Adrenal gland (tissue), 12 donors: ENCODE data around the gene GJC1. TPM values are rescaled to one million over a fixed set of nuclear protein-coding genes. Genes with fewer than 3 reads are reported as not detected.

Experiments used
- DNase-seq, 7 donors: peaks; one replicate each; pipeline ENCODE4 v3.0.0-alpha.2; 2019 to 2020
- H3K27ac ChIP-seq, 5 donors: fragments of 200-600 bp; sonication (generic) in 4 of 5; 1 replicate in 3 of 5; 2 replicates in 2 of 5; pipeline versions ENCODE4 v1.5.1 to v1.8.0; 2016 to 2020; ENCODE audit warnings: mild to moderate bottlenecking in 1 of 5
- H3K27me3 ChIP-seq: fragments of 200-600 bp; 2 replicates; pipeline ENCODE4 v1.8.0; 2021
- H3K36me3 ChIP-seq, 2 donors: fragments of 200-600 bp; replicated peaks in 1 of 2; 1 replicate in 1 of 2; 2 replicates in 1 of 2; pipeline versions ENCODE4 v1.5.1 to v1.8.0; 2018 to 2022
- H3K4me1 ChIP-seq, 2 donors: fragments of 200-600 bp; replicated peaks in 1 of 2; 1 replicate in 1 of 2; 2 replicates in 1 of 2; pipeline versions ENCODE4 v1.5.1 to v1.8.0; 2018 to 2021
- H3K4me3 ChIP-seq, 4 donors: fragments of 200-600 bp; sonication (generic) in 3 of 4; one replicate each; pipeline ENCODE4 v1.5.1; 2016 to 2018
- H3K9me3 ChIP-seq, 3 donors: fragments of 200-600 bp; sonication (generic) in 1 of 3; replicated peaks in 1 of 3; 1 replicate in 2 of 3; 2 replicates in 1 of 3; pipeline versions ENCODE4 v1.5.1 to v1.8.0; 2016 to 2021
- POLR2A ChIP-seq, 2 donors: fragments of 450-650 bp; IDR thresholded peaks; one replicate each; pipeline ENCODE4 v1.6.1; 2017; ENCODE audit warnings: antibody characterized with exemption in 2 of 2, mild to moderate bottlenecking in 2 of 2, moderate library complexity in 1 of 2
- WGBS, 4 donors: extraction: QIAGEN DNeasy Blood & Tissue Kit in 2 of 4; methylation state at CpG; one replicate each; pipeline versions ENCODE4 v1.1.5 to v1.1.7; 2013 to 2017; 5-methylcytosine and 5-hydroxymethylcytosine counted together
- intact Hi-C, 2 donors: fragments of 100-400 bp; cut with DNase I; formaldehyde crosslinking; loops; one replicate each; pipeline versions ENCODE4 v1.14.1 to v1.15.0; 2022 to 2023
- polyA plus RNA-seq, 3 donors: library from polyadenylated mRNA; stranded (reverse); fragments of 200-250 nt in 2 of 3; fragments of 350-450 nt in 1 of 3; fragmentation: Illumina TruSeq in 1 of 3; extraction: RNeasy Lipid Tissue Mini Kit (QIAGEN cat#74804) in 1 of 3; gene quantifications; one replicate each; pipeline ENCODE4 v1.2.3, GENCODE V29; 2013 to 2014
- total RNA-seq, 9 donors: library from RNA; depleted of rRNA in 4 of 9; stranded (reverse); fragments of >200 nt in 4 of 9; fragments of 120-200 nt in 1 of 9; fragmentation: NEBNext Ultra II Directional in 1 of 9; extraction: Animal tissue kit (Norgen Biotek cat#: 25700) in 1 of 9; gene quantifications; one replicate each; pipeline versions ENCODE4 v1.1.0 to v1.2.4, GENCODE V29; 2013 to 2023
- TF ChIP-seq, protein P1 (sequence below), 6 experiments: fragments of 450-650 bp in 4 of 6; fragments of 200-600 bp in 2 of 6; sonication (generic) in 1 of 6; IDR thresholded peaks; 1 replicate in 5 of 6; 2 replicates in 1 of 6; pipeline versions ENCODE4 v1.5.1 to v1.8.0; 2016 to 2021; ENCODE audit warnings: antibody characterized with exemption in 6 of 6, mild to moderate bottlenecking in 2 of 6, moderate library complexity in 1 of 6
- donor health status: healthy with polysubstance abuse.
- donor health status: Bipolar disorder and iron deficiency.
- donor health status: DM: yes; HTN: yes; CAD: no.
- donor health status: DM: no; HTN: no; CAD: no.
- donor health status: DM: no; HTN: no; CAD: no.
- donor health status: DM: yes; HTN: yes; CAD: no.

Gene GJC1
- total and polyA plus RNA-seq, 12 donors, result 0.69 to 12.3 (median 2.1) TPM

DNA sequence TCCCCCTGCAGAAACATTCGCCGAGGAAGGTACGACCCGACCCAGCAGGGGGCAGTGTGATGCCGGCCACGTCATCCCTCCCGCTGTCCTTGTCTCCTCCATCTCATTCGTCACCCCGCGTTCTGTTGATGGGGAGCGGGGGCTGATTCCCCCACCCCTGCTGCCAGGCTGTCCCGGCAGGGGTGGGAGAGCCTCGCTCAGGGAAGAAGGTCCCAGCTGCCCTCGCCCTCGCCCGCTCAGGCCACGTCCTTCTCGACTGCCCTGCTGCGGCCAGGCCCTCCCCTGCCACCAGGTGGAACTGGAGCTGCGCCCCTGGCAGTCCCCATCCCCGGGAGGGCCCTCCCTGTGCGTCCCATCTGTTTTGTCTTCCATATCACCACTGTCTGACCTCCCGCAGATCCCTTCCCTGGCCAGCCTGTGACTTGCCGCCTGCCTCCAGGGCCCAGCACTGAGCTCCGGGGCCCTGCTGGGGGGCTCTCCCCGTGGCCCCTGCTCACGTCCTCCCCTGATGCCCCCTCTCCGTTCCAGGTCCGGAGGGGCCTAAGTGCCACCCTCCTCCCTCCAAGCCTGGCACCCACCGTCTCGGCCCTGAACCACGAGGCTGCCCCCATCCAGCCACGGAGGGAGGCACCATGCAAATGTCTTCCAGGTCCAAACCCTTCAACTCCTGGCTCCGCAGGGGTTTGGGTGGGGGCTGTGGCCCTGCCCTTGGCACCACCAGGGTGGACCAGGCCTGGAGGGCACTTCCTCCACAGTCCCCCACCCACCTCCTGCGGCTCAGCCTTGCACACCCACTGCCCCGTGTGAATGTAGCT, 50.7 kb downstream of the GJC1 start:
- no peak overlapping the region for H3K27ac ChIP-seq
- H3K4me1 ChIP-seq, result peaks cover 11 to 15% of the 10 kb centered on the region in 2 donors
- H3K9me3 ChIP-seq, result no peaks in the 10 kb centered on the region
- 16 to 19% (median 17%) methylated on average over 18 to 36 of the region's 36 CpGs for WGBS, 4 donors
- no peaks in the 10 kb centered on the region for H3K36me3 ChIP-seq
- no peak for TF ChIP-seq POLR2A (IDR thresholded peaks at IDR 0.05)
- TF ChIP-seq, protein P1, sequence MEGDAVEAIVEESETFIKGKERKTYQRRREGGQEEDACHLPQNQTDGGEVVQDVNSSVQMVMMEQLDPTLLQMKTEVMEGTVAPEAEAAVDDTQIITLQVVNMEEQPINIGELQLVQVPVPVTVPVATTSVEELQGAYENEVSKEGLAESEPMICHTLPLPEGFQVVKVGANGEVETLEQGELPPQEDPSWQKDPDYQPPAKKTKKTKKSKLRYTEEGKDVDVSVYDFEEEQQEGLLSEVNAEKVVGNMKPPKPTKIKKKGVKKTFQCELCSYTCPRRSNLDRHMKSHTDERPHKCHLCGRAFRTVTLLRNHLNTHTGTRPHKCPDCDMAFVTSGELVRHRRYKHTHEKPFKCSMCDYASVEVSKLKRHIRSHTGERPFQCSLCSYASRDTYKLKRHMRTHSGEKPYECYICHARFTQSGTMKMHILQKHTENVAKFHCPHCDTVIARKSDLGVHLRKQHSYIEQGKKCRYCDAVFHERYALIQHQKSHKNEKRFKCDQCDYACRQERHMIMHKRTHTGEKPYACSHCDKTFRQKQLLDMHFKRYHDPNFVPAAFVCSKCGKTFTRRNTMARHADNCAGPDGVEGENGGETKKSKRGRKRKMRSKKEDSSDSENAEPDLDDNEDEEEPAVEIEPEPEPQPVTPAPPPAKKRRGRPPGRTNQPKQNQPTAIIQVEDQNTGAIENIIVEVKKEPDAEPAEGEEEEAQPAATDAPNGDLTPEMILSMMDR (IDR thresholded peaks at IDR 0.05), result peak; percentile 80 to 89 (median 84)
- intact Hi-C loops, result loop anchor here (2.0 to 10.0 kb wide), 3 partner anchors 85 to 355 kb away; partner anchors contain the start of genes ACBD4 (in 1 of the 2) and PLCD3 (in 1 of the 2)
- peaks cover 7% of the 10 kb centered on the region for H3K27me3 ChIP-seq
- peak; percentile 76 to 88 (median 79) for DNase-seq
- peak overlapping the region in 1 of 4 donors; percentile 20 for H3K4me3 ChIP-seq

DNA sequence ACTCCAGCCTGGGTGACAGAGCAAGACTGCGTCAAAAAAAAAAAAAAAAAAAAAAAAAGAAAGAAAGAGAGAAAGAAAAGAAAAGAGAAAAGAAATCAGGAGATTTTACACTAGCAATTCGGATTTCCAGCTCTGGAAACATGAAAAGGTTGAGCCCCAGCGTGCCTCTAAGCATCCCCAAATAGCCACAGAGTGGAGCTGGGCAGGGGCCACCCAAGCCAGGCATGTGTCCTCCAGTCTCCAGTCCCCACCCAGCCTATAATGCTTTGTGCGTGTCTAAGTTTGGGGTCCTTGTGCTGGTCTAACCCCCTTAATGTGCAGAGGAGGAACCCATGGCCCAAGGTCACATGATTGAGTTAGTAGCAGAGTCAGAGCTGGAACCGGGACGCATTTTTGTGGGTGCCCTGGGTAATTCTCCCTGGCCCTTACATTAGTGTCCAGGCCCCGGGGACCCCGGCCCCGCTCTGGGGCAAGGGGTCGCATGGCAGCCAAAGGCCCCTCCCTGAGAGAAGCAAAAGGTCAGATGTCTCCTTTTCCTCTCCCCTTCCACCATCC, 51.4 kb downstream of the GJC1 start:
- no peaks in the 10 kb centered on the region for H3K9me3 ChIP-seq
- intact Hi-C loops, result loop anchor here in 1 of 2 donors (10.0 kb wide), 2 partner anchors 236 to 356 kb away; partner anchors contain the start of genes ACBD4 and PLCD3
- WGBS, 4 donors, result 17 to 23% (median 21%) methylated on average over 9 to 10 of the region's 10 CpGs
- no peak for DNase-seq
- H3K27ac ChIP-seq, result no peak overlapping the region
- peaks cover 7% of the 10 kb centered on the region for H3K27me3 ChIP-seq
- TF ChIP-seq POLR2A (IDR thresholded peaks at IDR 0.05), result no peak
- TF ChIP-seq, protein P1 (IDR thresholded peaks at IDR 0.05), result no peak
- no peak overlapping the region for H3K4me3 ChIP-seq
- no peaks in the 10 kb centered on the region for H3K36me3 ChIP-seq
- peaks cover 11 to 15% of the 10 kb centered on the region in 2 donors for H3K4me1 ChIP-seq

DNA sequence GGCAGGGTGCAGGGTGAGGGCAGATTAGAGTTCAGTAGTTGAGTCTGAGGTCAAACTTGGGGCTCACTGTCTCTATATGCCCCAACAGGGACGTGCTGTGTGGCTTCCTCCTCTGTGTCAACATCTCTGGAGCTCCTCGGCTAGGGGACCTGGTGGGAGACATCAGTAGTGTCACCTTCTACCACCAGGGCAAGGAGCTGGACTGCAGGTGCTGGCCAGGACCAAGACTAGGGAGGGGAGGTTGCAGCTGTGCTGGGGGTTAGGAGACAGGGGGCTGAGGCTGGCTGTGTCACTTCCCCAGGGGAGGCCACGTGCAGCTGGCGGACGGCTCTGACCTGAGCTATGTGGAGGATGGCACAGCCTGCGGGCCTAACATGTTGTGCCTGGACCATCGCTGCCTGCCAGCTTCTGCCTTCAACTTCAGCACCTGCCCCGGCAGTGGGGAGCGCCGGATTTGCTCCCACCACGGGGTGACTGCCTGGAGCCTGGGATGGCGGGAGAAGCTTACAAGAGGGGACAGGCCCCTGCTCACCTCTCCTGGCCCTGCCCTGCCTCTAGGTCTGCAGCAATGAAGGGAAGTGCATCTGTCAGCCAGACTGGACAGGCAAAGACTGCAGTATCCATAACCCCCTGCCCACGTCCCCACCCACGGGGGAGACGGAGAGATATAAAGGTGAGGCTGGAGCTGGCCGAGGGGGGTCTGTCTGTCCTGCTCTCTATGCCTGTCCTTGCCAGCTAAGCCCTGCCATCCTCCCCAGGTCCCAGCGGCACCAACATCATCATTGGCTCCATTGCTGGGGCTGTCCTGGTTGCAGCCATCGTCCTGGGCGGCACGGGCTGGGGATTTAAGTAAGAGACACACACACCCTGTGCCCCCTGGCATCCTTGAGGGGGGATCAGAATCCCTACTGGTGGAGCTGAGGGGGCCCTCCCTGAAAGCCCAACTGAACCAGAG, 52.4 kb downstream of the GJC1 start:
- no peak overlapping the region for H3K27ac ChIP-seq
- 64 to 90% (median 81%) methylated on average over 2 to 20 of the region's 20 CpGs for WGBS, 4 donors

More for the DNA sequence above, 52.4 kb downstream of the GJC1 start:
- Histone ChIP-seq H3K4me3 (no peak overlapping the region), H3K4me1 (peaks cover 11 to 15% of the 10 kb centered on the region in 2 donors), H3K36me3 (no peaks in the 10 kb centered on the region), H3K27me3 (peaks cover 11% of the 10 kb centered on the region), H3K9me3 (no peaks in the 10 kb centered on the region)
- intact Hi-C loops, result loop anchor here in 1 of 2 donors (10.0 kb wide), 2 partner anchors 237 to 357 kb away; partner anchors contain the start of genes ACBD4 and PLCD3
- DNase-seq, result peak in 1 of 7 donors; percentile 15
- TF ChIP-seq POLR2A (IDR thresholded peaks at IDR 0.05), result no peak
- TF ChIP-seq, protein P1 (IDR thresholded peaks at IDR 0.05), result no peak
